HEK293T (cell line): ENCODE data around the gene EFNA3.

ENCODE experiments used
- CTCF ChIA-PET: fragments of 350-600 bp; formaldehyde crosslinking; extraction: SDS; loops from one replicate; lab custom pipeline; 2021; ENCODE audit warnings: antibody characterized with exemption, inconsistent platforms; lab: Yijun Ruan, JAX
- POLR2A ChIA-PET: fragments of 350-600 bp; formaldehyde crosslinking; extraction: SDS; loops from one replicate; lab custom pipeline; 2020; ENCODE audit warnings: antibody characterized with exemption, inconsistent platforms; lab: Yijun Ruan, JAX
- DNase-seq: peaks from one replicate; pipeline ENCODE4 v3.0.0; 2012; ENCODE audit warnings: mixed read lengths; ENCODE audit errors: extremely low spot score
- ARNT ChIP-seq: fragments of 450-650 bp; IDR thresholded peaks from 2 replicates; pipeline ENCODE4 v1.6.1; 2017; ENCODE audit warnings: mild to moderate bottlenecking
- BHLHE40 ChIP-seq: fragments of 450-650 bp; IDR thresholded peaks from 2 replicates; pipeline ENCODE4 v1.6.1; 2016; ENCODE audit warnings: mild to moderate bottlenecking, moderate library complexity, borderline replicate concordance
- CTBP1 ChIP-seq: fragments of 450-650 bp; IDR thresholded peaks from 2 replicates; pipeline ENCODE4 v1.6.1; 2016; ENCODE audit warnings: borderline replicate concordance
- ELF4 ChIP-seq: fragments of 450-650 bp; IDR thresholded peaks from 2 replicates; pipeline ENCODE4 v1.6.1; 2017; ENCODE audit warnings: antibody characterized with exemption
- FOXA1 ChIP-seq: fragments of 450-650 bp; IDR thresholded peaks from 2 replicates; pipeline ENCODE4 v1.6.1; 2016; ENCODE audit warnings: mild to moderate bottlenecking
- FOXK2 ChIP-seq: fragments of 450-650 bp; IDR thresholded peaks from 2 replicates; pipeline ENCODE4 v1.6.1; 2016; ENCODE audit warnings: mild to moderate bottlenecking
- FOXM1 ChIP-seq: fragments of 450-650 bp; IDR thresholded peaks from 2 replicates; pipeline ENCODE4 v1.6.1; 2017; ENCODE audit warnings: mild to moderate bottlenecking, borderline replicate concordance
- HDGF ChIP-seq: fragments of 450-650 bp; IDR thresholded peaks from 2 replicates; pipeline ENCODE4 v1.6.1; 2017; ENCODE audit warnings: antibody characterized with exemption, borderline replicate concordance
- L3MBTL2 ChIP-seq: fragments of 450-650 bp; conservative IDR thresholded peaks from 2 replicates; pipeline ENCODE4 v1.6.1; 2016; ENCODE audit warnings: mild to moderate bottlenecking
- LEF1 ChIP-seq: fragments of 450-650 bp; IDR thresholded peaks from 2 replicates; pipeline ENCODE4 v1.6.1; 2017; ENCODE audit warnings: mild to moderate bottlenecking, borderline replicate concordance
- NFRKB ChIP-seq: fragments of 450-650 bp; IDR thresholded peaks from 2 replicates; pipeline ENCODE4 v1.6.1; 2016; ENCODE audit warnings: mild to moderate bottlenecking, moderate library complexity
- SP1 ChIP-seq: fragments of 450-650 bp; IDR thresholded peaks from 2 replicates; pipeline ENCODE4 v1.6.1; 2017
- SUZ12 ChIP-seq: fragments of 450-650 bp; IDR thresholded peaks from 2 replicates; pipeline ENCODE4 v1.6.1; 2016; ENCODE audit warnings: mild to moderate bottlenecking
- TARDBP ChIP-seq: fragments of 450-650 bp; IDR thresholded peaks from 2 replicates; pipeline ENCODE4 v1.6.1; 2016
- ZNF384 ChIP-seq: fragments of 450-650 bp; IDR thresholded peaks from 2 replicates; pipeline ENCODE4 v1.6.1; 2016
- TF ChIP-seq, protein P1 (sequence below): fragments of 450-650 bp; IDR thresholded peaks from 2 replicates; pipeline ENCODE4 v1.6.1; 2016

Gene EFNA3

DNA sequence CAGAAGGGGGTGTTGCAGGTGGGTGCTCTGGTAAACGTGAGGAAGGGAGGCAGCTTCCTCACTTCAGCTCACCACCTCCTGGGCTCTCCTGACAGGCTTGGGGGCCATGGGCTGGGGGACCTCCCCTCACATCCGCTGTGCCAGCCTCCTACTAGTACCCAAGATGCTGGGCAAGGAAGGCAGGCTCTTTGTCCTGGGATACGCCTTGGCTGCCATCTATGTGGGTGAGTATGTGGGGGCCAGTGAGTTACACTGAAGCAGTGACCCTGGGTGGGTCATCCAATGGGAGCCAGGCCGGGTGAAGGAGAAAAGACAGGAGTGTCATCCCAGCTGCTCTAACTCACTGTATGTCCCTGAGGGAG lies 39.3 kb upstream of the EFNA3 start:
- ChIA-PET POLR2A (interaction anchor here (1.1 kb wide), 1 partner anchor 12 kb away, joined by 3 read pairs; the partner anchor contains the start of gene ADAM15), CTCF (interaction anchor here (1.5 kb wide), 1 partner anchor 22 kb away, joined by 4 read pairs; no protein-coding TSS in a partner anchor)
- no peak for DNase-seq
- TF ChIP-seq NFRKB (no peak), FOXK2 (no peak), CTBP1 (no peak), TARDBP (no peak), LEF1 (no peak), SP1 (no peak), SUZ12 (no peak), FOXM1 (no peak), ZNF384 (no peak)

DNA sequence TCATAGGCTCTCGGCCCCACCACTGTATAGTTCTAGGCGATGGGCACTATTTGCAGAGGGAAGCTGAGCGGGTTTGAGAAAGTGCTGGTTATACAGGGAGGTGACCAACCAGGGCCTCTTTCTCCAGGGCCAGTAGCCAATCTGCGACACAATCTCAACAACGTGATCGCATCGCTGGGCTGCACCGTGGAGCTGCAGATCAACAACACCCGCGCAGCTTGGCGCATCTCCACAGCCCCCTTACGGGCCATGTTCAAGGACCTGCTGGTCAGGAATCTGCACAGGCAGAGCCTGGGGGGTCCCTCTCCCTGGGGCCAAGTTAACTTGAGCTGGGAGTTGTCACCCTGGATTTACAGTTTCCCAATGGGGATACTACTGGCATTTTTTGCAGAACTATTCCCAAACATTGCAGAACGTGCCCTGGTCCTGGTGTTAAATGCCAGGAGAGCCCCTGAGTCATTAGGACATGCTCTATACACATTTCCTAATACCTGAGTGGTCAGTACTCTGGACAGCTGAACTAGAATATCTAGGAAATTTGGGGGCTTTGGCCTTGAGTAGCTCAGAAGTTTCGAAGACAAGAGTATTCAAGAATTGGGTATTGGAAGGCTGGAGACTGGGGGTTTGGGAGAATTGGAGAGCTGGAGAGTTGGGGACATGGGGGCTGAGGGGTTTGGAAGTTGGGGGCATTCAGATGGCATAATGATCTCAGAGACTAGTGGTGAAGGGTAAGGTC lies 38.1 kb upstream of the EFNA3 start:
- no peak for TF ChIP-seq SP1
- no peak for TF ChIP-seq L3MBTL2
- POLR2A ChIA-PET: interaction anchor here (1.6 to 2.4 kb wide), 2 partner anchors 10 to 133 kb away, joined by 6 to 8 read pairs; partner anchors contain the start of genes ADAM15 and KRTCAP2
- DNase-seq: no peak
- CTCF ChIA-PET: interaction anchor here (0.9 to 1.9 kb wide), 3 partner anchors 10 to 132 kb away, joined by 4 to 5 read pairs (median 5); partner anchors contain the start of genes ADAM15 and KRTCAP2

DNA sequence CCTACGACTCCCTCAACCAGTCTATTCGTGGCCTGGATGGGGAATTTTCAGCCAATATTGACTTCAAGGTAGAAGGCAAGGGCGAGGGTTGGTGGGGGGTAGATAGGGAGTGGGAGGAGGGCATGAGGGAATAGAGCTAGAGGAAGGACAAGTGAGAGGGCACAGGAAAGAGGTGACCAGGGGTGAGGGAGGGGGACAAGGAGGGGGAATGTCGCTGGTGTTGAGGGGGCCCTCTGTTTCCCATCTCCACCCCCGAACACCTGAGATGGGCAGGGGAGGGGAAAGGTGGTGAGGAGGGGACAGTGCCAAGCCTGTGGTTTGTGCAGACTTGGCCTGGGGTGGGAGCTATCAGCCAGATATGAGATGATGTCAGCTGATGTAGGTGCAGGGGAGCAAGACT lies 35.8 kb upstream of the EFNA3 start:
- no peak for DNase-seq
- TF ChIP-seq, protein P1, sequence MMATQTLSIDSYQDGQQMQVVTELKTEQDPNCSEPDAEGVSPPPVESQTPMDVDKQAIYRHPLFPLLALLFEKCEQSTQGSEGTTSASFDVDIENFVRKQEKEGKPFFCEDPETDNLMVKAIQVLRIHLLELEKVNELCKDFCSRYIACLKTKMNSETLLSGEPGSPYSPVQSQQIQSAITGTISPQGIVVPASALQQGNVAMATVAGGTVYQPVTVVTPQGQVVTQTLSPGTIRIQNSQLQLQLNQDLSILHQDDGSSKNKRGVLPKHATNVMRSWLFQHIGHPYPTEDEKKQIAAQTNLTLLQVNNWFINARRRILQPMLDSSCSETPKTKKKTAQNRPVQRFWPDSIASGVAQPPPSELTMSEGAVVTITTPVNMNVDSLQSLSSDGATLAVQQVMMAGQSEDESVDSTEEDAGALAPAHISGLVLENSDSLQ: no peak
- TF ChIP-seq FOXK2 (no peak), ZNF384 (no peak), L3MBTL2 (no peak), LEF1 (no peak), NFRKB (no peak), ARNT (no peak), HDGF (no peak), FOXA1 (no peak), CTBP1 (no peak), SUZ12 (no peak), ELF4 (no peak), SP1 (no peak)
- POLR2A ChIA-PET: no interaction called here
- CTCF ChIA-PET: interaction anchor here (1.4 to 6.5 kb wide), 3 partner anchors 19 to 43 kb away, joined by 4 to 33 read pairs (median 5); no protein-coding TSS in a partner anchor

DNA sequence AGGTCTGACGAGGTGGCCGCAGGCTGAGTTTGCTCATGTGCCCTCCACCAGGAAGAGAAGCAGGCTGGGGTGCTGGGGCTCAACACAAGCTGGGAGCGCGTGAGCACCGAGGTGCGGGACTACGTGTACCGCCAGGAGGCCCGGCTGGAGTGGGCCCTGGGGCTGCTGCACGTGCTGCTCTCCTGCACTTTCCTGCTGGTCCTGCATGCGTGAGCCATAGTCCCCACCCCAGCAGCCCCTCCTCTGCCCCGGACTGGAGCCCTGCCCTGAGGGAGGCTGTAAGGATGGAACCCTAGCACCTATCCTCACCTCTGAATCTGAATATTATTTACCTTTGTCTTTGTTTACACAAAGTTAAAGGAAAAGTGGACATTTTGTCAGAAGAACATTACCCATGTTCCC lies 35.3 kb upstream of the EFNA3 start:
- no peak for DNase-seq
- POLR2A ChIA-PET: interaction anchor here (1.2 to 1.4 kb wide), 2 partner anchors 16 to 25 kb away, joined by 3 read pairs; no protein-coding TSS in a partner anchor
- TF ChIP-seq, protein P1: no peak
- TF ChIP-seq LEF1: no peak
- TF ChIP-seq NFRKB: no peak
- TF ChIP-seq ELF4: no peak
- no peak for TF ChIP-seq CTBP1
- TF ChIP-seq FOXK2: no peak
- no peak for TF ChIP-seq BHLHE40
- no peak for TF ChIP-seq TARDBP
- no peak for TF ChIP-seq L3MBTL2
- no peak for TF ChIP-seq HDGF
- no peak for TF ChIP-seq ARNT
- no peak for TF ChIP-seq FOXM1
- TF ChIP-seq SP1: no peak
- TF ChIP-seq SUZ12: no peak
- no peak for TF ChIP-seq FOXA1
- CTCF ChIA-PET: interaction anchor here (1.4 to 6.5 kb wide), 4 partner anchors 19 to 53 kb away, joined by 3 to 33 read pairs (median 6); no protein-coding TSS in a partner anchor

DNA sequence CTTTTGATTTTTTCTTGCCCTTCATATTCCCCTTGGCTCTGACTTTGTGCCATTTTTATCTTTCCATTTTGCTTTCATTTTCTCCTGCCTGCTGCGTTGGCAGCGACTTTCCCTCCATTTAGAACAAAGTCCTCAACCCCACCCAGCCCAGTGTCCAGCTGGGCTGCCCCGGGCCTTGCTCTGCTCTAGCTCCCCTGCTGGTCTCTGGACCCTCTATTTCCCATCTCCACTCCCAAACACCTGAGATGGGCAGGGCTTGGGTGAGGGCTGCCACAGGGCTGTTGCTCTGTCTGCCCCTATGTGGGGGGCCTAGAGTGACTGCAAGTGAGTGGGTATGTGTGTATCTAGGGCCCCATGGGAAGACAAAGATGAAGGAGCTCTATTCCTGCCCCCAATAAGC lies 34.8 kb upstream of the EFNA3 start:
- CTCF ChIA-PET: interaction anchor here (0.8 to 6.5 kb wide), 5 partner anchors 18 to 484 kb away, joined by 3 to 33 read pairs (median 5); no protein-coding TSS in a partner anchor

More for the DNA sequence above, 34.8 kb upstream of the EFNA3 start:
- TF ChIP-seq FOXM1: no peak
- no peak for TF ChIP-seq FOXK2
- TF ChIP-seq ELF4: no peak
- no peak for TF ChIP-seq L3MBTL2
- no peak for TF ChIP-seq ARNT
- TF ChIP-seq CTBP1: no peak
- no peak for TF ChIP-seq SP1
- TF ChIP-seq LEF1: no peak
- no peak for TF ChIP-seq BHLHE40
- no peak for TF ChIP-seq SUZ12
- TF ChIP-seq, protein P1: no peak
- no peak for TF ChIP-seq HDGF
- POLR2A ChIA-PET: interaction anchor here (0.6 to 1.7 kb wide), 5 partner anchors 10 to 129 kb away, joined by 3 to 6 read pairs (median 3); partner anchors contain the start of gene KRTCAP2
- DNase-seq: no peak
